H1 (cell line): ENCODE results near the gene TRAK1. TPM values are rescaled to one million over a fixed set of nuclear protein-coding genes. Genes with fewer than 3 reads are reported as not detected.

Source experiments
- CEBPB ChIP-seq: IDR thresholded peaks from 2 replicates; pipeline ENCODE4 v1.6.1; 2012; ENCODE audit warnings: low read depth, low read length
- EZH2 ChIP-seq: fragments of 200-600 bp; sonication (generic); IDR thresholded peaks from 2 replicates; pipeline ENCODE4 v1.7.1; 2012; ENCODE audit warnings: low read depth, mild to moderate bottlenecking, moderate library complexity, low read length, inconsistent platforms; ENCODE audit not compliant: severe bottlenecking
- FOSL1 ChIP-seq: IDR thresholded peaks from 2 replicates; pipeline ENCODE4 v1.6.1; 2011; ENCODE audit warnings: mild to moderate bottlenecking, low read depth, low read length, moderate library complexity; ENCODE audit not compliant: insufficient read depth
- KDM5A ChIP-seq: fragments of 200-600 bp; IDR thresholded peaks from 2 replicates; pipeline ENCODE4 v1.7.1; 2012; ENCODE audit warnings: mild to moderate bottlenecking, low read length, inconsistent platforms, mixed read lengths
- NANOG ChIP-seq: IDR thresholded peaks from 2 replicates; pipeline ENCODE4 v1.6.1; 2011; ENCODE audit warnings: low read length, low read depth, mild to moderate bottlenecking, inconsistent platforms; ENCODE audit not compliant: insufficient read depth, poor library complexity, severe bottlenecking
- POLR2AphosphoS5 ChIP-seq: IDR thresholded peaks from 2 replicates; pipeline ENCODE4 v1.6.1; 2011; ENCODE audit warnings: low read depth, low read length
- RBBP5 ChIP-seq: IDR thresholded peaks from 2 replicates; pipeline ENCODE4 v1.7.1; 2012; ENCODE audit warnings: low read depth, mild to moderate bottlenecking, inconsistent platforms, low read length, moderate library complexity, borderline replicate concordance
- polyA plus RNA-seq, 7 experiments: library from polyadenylated mRNA; depleted of rRNA in 3 of 7; stranded (reverse) in 5 of 7; unstranded in 2 of 7; fragments of >200 nt in 5 of 7; fragments of 200-250 nt in 2 of 7; gene quantifications; 1 replicate in 5 of 7; 2 replicates in 1 of 7; 4 replicates in 1 of 7; pipeline versions ENCODE4 v1.2.1 to v1.2.3, GENCODE V29; 2011 to 2013; ENCODE audit warnings: missing spikeins in 2 of 7, mixed read lengths in 2 of 7
- total RNA-seq: library from RNA; stranded (reverse); fragmentation: NEBNext Ultra II Directional; extraction: Animal tissue kit (Norgen Biotek cat#: 25700); gene quantifications from 2 replicates; pipeline ENCODE4 v1.2.1, GENCODE V29; 2021
- TF ChIP-seq, protein P1 (sequence below): fragments of 300-600 bp; sonication (generic); IDR thresholded peaks from 2 replicates; pipeline ENCODE4 v1.7.1; 2012; ENCODE audit warnings: low read length, moderate library complexity, mild to moderate bottlenecking, inconsistent platforms; ENCODE audit not compliant: insufficient replicate concordance
- TF ChIP-seq, protein P2 (sequence below), 3 experiments: IDR thresholded peaks; 1 replicate in 2 of 3; 2 replicates in 1 of 3; pipeline versions ENCODE4 v1.5.1 to v1.6.1; 2011; ENCODE audit warnings: low read length in 3 of 3, mild to moderate bottlenecking in 3 of 3, inconsistent platforms in 2 of 3, low read depth in 1 of 3, moderate library complexity in 1 of 3; ENCODE audit not compliant: insufficient read depth in 1 of 3; ENCODE audit errors: control extremely low read depth in 1 of 3

The TRAK1 gene
- total and polyA plus RNA-seq, 2 of the 8 experiments (the other 6 are each of a cell fraction or from before 2014, with no cell fraction given), result 21.3 to 32.7 TPM

DNA sequence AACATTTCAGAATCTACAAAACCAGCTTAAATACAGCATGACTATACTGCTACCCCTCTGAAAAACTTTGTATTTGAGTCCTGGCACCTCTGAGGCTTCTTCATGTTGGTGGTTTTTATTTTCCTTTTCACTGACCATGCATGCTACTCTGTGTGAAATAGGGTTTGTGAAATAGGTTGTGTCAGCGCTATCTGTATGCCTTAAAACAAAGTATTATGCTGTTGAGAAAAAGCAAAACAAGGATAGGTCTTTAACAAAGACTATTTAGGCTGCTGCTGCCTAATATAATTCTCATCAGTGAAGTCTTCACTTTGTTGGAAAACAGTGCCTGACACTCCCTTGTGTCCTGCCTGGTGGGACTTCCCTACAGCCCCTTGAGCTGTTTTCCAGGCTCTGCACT lies 28.7 kb upstream of the TRAK1 start (continued):
- TF ChIP-seq, protein P1, sequence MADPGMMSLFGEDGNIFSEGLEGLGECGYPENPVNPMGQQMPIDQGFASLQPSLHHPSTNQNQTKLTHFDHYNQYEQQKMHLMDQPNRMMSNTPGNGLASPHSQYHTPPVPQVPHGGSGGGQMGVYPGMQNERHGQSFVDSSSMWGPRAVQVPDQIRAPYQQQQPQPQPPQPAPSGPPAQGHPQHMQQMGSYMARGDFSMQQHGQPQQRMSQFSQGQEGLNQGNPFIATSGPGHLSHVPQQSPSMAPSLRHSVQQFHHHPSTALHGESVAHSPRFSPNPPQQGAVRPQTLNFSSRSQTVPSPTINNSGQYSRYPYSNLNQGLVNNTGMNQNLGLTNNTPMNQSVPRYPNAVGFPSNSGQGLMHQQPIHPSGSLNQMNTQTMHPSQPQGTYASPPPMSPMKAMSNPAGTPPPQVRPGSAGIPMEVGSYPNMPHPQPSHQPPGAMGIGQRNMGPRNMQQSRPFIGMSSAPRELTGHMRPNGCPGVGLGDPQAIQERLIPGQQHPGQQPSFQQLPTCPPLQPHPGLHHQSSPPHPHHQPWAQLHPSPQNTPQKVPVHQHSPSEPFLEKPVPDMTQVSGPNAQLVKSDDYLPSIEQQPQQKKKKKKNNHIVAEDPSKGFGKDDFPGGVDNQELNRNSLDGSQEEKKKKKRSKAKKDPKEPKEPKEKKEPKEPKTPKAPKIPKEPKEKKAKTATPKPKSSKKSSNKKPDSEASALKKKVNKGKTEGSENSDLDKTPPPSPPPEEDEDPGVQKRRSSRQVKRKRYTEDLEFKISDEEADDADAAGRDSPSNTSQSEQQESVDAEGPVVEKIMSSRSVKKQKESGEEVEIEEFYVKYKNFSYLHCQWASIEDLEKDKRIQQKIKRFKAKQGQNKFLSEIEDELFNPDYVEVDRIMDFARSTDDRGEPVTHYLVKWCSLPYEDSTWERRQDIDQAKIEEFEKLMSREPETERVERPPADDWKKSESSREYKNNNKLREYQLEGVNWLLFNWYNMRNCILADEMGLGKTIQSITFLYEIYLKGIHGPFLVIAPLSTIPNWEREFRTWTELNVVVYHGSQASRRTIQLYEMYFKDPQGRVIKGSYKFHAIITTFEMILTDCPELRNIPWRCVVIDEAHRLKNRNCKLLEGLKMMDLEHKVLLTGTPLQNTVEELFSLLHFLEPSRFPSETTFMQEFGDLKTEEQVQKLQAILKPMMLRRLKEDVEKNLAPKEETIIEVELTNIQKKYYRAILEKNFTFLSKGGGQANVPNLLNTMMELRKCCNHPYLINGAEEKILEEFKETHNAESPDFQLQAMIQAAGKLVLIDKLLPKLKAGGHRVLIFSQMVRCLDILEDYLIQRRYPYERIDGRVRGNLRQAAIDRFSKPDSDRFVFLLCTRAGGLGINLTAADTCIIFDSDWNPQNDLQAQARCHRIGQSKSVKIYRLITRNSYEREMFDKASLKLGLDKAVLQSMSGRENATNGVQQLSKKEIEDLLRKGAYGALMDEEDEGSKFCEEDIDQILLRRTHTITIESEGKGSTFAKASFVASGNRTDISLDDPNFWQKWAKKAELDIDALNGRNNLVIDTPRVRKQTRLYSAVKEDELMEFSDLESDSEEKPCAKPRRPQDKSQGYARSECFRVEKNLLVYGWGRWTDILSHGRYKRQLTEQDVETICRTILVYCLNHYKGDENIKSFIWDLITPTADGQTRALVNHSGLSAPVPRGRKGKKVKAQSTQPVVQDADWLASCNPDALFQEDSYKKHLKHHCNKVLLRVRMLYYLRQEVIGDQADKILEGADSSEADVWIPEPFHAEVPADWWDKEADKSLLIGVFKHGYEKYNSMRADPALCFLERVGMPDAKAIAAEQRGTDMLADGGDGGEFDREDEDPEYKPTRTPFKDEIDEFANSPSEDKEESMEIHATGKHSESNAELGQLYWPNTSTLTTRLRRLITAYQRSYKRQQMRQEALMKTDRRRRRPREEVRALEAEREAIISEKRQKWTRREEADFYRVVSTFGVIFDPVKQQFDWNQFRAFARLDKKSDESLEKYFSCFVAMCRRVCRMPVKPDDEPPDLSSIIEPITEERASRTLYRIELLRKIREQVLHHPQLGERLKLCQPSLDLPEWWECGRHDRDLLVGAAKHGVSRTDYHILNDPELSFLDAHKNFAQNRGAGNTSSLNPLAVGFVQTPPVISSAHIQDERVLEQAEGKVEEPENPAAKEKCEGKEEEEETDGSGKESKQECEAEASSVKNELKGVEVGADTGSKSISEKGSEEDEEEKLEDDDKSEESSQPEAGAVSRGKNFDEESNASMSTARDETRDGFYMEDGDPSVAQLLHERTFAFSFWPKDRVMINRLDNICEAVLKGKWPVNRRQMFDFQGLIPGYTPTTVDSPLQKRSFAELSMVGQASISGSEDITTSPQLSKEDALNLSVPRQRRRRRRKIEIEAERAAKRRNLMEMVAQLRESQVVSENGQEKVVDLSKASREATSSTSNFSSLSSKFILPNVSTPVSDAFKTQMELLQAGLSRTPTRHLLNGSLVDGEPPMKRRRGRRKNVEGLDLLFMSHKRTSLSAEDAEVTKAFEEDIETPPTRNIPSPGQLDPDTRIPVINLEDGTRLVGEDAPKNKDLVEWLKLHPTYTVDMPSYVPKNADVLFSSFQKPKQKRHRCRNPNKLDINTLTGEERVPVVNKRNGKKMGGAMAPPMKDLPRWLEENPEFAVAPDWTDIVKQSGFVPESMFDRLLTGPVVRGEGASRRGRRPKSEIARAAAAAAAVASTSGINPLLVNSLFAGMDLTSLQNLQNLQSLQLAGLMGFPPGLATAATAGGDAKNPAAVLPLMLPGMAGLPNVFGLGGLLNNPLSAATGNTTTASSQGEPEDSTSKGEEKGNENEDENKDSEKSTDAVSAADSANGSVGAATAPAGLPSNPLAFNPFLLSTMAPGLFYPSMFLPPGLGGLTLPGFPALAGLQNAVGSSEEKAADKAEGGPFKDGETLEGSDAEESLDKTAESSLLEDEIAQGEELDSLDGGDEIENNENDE, result no peak
- TF ChIP-seq, protein P2, sequence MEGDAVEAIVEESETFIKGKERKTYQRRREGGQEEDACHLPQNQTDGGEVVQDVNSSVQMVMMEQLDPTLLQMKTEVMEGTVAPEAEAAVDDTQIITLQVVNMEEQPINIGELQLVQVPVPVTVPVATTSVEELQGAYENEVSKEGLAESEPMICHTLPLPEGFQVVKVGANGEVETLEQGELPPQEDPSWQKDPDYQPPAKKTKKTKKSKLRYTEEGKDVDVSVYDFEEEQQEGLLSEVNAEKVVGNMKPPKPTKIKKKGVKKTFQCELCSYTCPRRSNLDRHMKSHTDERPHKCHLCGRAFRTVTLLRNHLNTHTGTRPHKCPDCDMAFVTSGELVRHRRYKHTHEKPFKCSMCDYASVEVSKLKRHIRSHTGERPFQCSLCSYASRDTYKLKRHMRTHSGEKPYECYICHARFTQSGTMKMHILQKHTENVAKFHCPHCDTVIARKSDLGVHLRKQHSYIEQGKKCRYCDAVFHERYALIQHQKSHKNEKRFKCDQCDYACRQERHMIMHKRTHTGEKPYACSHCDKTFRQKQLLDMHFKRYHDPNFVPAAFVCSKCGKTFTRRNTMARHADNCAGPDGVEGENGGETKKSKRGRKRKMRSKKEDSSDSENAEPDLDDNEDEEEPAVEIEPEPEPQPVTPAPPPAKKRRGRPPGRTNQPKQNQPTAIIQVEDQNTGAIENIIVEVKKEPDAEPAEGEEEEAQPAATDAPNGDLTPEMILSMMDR (IDR thresholded peaks at IDR 0.05; ENCODE audit: control extremely low read depth in 1 of 3, insufficient read depth in 1 of 3, low read depth in 1 of 3, low read length in 3 of 3), result no peak
- TF ChIP-seq EZH2 (no peak), KDM5A (no peak), CEBPB (no peak), RBBP5 (no peak), NANOG (no peak), POLR2AphosphoS5 (no peak), FOSL1 (no peak)
